ENCODE data around the gene KRT74. TPM values are rescaled to one million over a fixed set of nuclear protein-coding genes. Genes with fewer than 3 reads are reported as not detected.

The KRT74 gene
- total and polyA plus RNA-seq, 2 of the 8 experiments (the other 6 are each of a cell fraction or from before 2014, with no cell fraction given) = not detected

- no peaks in the 10 kb centered on the region for H3K79me2 ChIP-seq (ENCODE audit: control insufficient read depth in 1 of 2, insufficient read depth in 2 of 2, low read length in 2 of 2)
- no peak overlapping the region for H4K91ac ChIP-seq (replicated peaks; ENCODE audit: insufficient read length, low read length)
- H4K5ac ChIP-seq (ENCODE audit: insufficient read length, low read depth, low read length) = no peak overlapping the region
- no peak for FAIRE-seq
- TF ChIP-seq TAF7 (optimal IDR thresholded peaks at IDR 0.05; ENCODE audit: borderline replicate concordance, low read depth, low read length) (no peak), ATF2 (IDR thresholded peaks at IDR 0.05; ENCODE audit: low read length) (no peak), KDM4A (IDR thresholded peaks at IDR 0.05; ENCODE audit: low read depth, low read length, severe bottlenecking) (peak; percentile 2)
- H3K18ac ChIP-seq (ENCODE audit: extremely low read depth, low read length) = no peak overlapping the region
- no peaks in the 10 kb centered on the region for H3K4me1 ChIP-seq (replicated peaks in 1 of 4; ENCODE audit: control insufficient read depth in 3 of 4, insufficient read depth in 4 of 4, low read length in 3 of 4)
- no peaks in the 10 kb centered on the region for H3K79me1 ChIP-seq (ENCODE audit: low read depth, low read length)
- no peaks in the 10 kb centered on the region; a peak in 2 of 4 replicates for H3K9me3 ChIP-seq (ENCODE audit: insufficient read depth in 2 of 2, low read depth in 1 of 2, low read length in 1 of 2)
- WGBS, 2 experiments (ENCODE audit: extremely low coverage in 1 of 2, insufficient coverage in 1 of 2, insufficient read length in 1 of 2, insufficient replicate concordance in 2 of 2, low coverage in 1 of 2, low lambda C conversion rate in 2 of 2, missing lambda C conversion rate in 1 of 2) = 86% methylated on average over 1 of the region's 2 CpGs; no CpG with 5 or more reads in 1 of the 2 experiments
- H3K4me3 ChIP-seq (ENCODE audit: extremely low read depth in 1 of 4, insufficient read depth in 2 of 4, low read depth in 3 of 4, low read length in 4 of 4) = no peak overlapping the region
- H3K56ac ChIP-seq (replicated peaks; ENCODE audit: insufficient read length, low read depth, low read length) = no peak overlapping the region
- H3K9ac ChIP-seq (replicated peaks in 1 of 4; ENCODE audit: extremely low read depth in 1 of 4, low read depth in 3 of 4, low read length in 3 of 4) = no peak overlapping the region
- POLR2A ChIA-PET (ENCODE audit: partially characterized antibody) = no interaction called here
- H3K36me3 ChIP-seq (ENCODE audit: control insufficient read depth in 2 of 4, insufficient read depth in 4 of 4, low read length in 3 of 4) = no peaks in the 10 kb centered on the region
- no peak overlapping the region for H3K4ac ChIP-seq (replicated peaks; ENCODE audit: insufficient read length, low read depth, low read length)
- no peak overlapping the region for H4K8ac ChIP-seq (ENCODE audit: extremely low read depth, insufficient read depth, low read length)
- H2BK15ac ChIP-seq (ENCODE audit: low read length) = no peak overlapping the region
- no peaks in the 10 kb centered on the region; the same call in 1 of the 2 replicates for H3K23me2 ChIP-seq (ENCODE audit: low read depth, low read length)
- no peak overlapping the region for H2BK5ac ChIP-seq (ENCODE audit: low read depth, low read length)
- peaks cover 0 to 6% (median under 1%) of the 10 kb centered on the region in 4 experiments; a peak in 5 of 7 replicates for H3K27me3 ChIP-seq (replicated peaks in 1 of 4; ENCODE audit: control insufficient read depth in 3 of 4, extremely low read depth in 1 of 4, insufficient read depth in 3 of 4, low read length in 3 of 4)
- H3K23ac ChIP-seq (ENCODE audit: insufficient read length) = no peak overlapping the region
- H2BK20ac ChIP-seq (ENCODE audit: low read length) = no peak overlapping the region
- H3K4me2 ChIP-seq (ENCODE audit: insufficient read depth in 1 of 2, low read depth in 2 of 2, low read length in 2 of 2) = no peak overlapping the region; a peak in 1 of 4 replicates
- CTCF ChIA-PET (ENCODE audit: partially characterized antibody) = interaction anchor here (0.6 to 23.2 kb wide), 8 partner anchors 12 to 275 kb away, joined by 3 to 502 read pairs (median 3); no protein-coding TSS in a partner anchor
- no peak overlapping the region for H2BK12ac ChIP-seq (ENCODE audit: low read depth, low read length)
- no peak overlapping the region for H2AK5ac ChIP-seq (ENCODE audit: low read depth, low read length)
- DNase-seq (ENCODE audit: low read depth in 1 of 2, low spot score in 2 of 2) = no peak
- H2AFZ ChIP-seq (ENCODE audit: low read length) = no peak overlapping the region
- no peak overlapping the region for H2BK120ac ChIP-seq (replicated peaks; ENCODE audit: low read depth, low read length)
- no peak overlapping the region for H3K14ac ChIP-seq (ENCODE audit: insufficient read length)
- H3K27ac ChIP-seq (ENCODE audit: low read depth, low read length) = no peak overlapping the region
- H4K20me1 ChIP-seq (replicated peaks in 1 of 2; ENCODE audit: control insufficient read depth in 1 of 2, insufficient read depth in 2 of 2, low read length in 2 of 2) = no peaks in the 10 kb centered on the region
Observed at GRCh38 chr12:52600071-52600470, 26.4 kb upstream of the KRT74 start.
